GM21723 (cell line): ENCODE data around the gene ACSS2.
"Not testable (repeated sequence)": the region's sequence is repeated elsewhere in the genome, so short reads cannot be mapped to it uniquely, and the experiment has no call there.

Experiments used
- ATAC-seq: cut with Tn5 transposase; IDR thresholded peaks from one replicate; pipeline ENCODE4 v1.9.1; 2021; ENCODE audit warnings: mild to moderate bottlenecking, moderate library complexity; ENCODE audit not compliant: unreplicated experiment

Gene ACSS2

GRCh38 chr20:34873583-34874093 lies 2.8 kb upstream of the ACSS2 start:
- no peak for ATAC-seq

- no peak for ATAC-seq
These were observed 2.2 kb upstream of the ACSS2 start for GRCh38 chr20:34874094-34874654.

- ATAC-seq = peak; percentile 62
These were observed 588 bp upstream of the ACSS2 start for GRCh38 chr20:34875642-34876405.

- ATAC-seq = no peak
These were observed 3.9 kb downstream of the ACSS2 start for GRCh38 chr20:34880215-34880850.

GRCh38 chr20:34880971-34881370 lies 4.6 kb downstream of the ACSS2 start:
- not testable (repeated sequence) for ATAC-seq

- ATAC-seq = no peak
These were observed 5.3 kb downstream of the ACSS2 start for GRCh38 chr20:34881689-34882088.

- no peak for ATAC-seq
These were observed 6.8 kb downstream of the ACSS2 start for GRCh38 chr20:34883087-34883688.

GRCh38 chr20:34883809-34884208 lies 7.4 kb downstream of the ACSS2 start:
- ATAC-seq = no peak

- no peak for ATAC-seq
These were observed 7.8 kb downstream of the ACSS2 start for GRCh38 chr20:34884260-34884659.

GRCh38 chr20:34886122-34886521 lies 9.7 kb downstream of the ACSS2 start:
- no peak for ATAC-seq

- ATAC-seq = no peak
These were observed 10.6 kb downstream of the ACSS2 start for GRCh38 chr20:34887023-34887422.

GRCh38 chr20:34888468-34888867 lies 12.1 kb downstream of the ACSS2 start:
- no peak for ATAC-seq

GRCh38 chr20:34891166-34892062 lies 15.0 kb downstream of the ACSS2 start:
- no peak for ATAC-seq

GRCh38 chr20:34892671-34893070 lies 16.3 kb downstream of the ACSS2 start:
- ATAC-seq = no peak

- ATAC-seq = no peak
These were observed 18.3 kb downstream of the ACSS2 start for GRCh38 chr20:34894723-34895122.

GRCh38 chr20:34895465-34895864 lies 19.1 kb downstream of the ACSS2 start:
- ATAC-seq = no peak

- ATAC-seq = no peak
These were observed 19.7 kb downstream of the ACSS2 start for GRCh38 chr20:34896086-34896621.

- not testable (repeated sequence) for ATAC-seq
These were observed 21.7 kb downstream of the ACSS2 start for GRCh38 chr20:34898129-34898528.

GRCh38 chr20:34898731-34899130 lies 22.3 kb downstream of the ACSS2 start:
- ATAC-seq = not testable (repeated sequence)

- no peak for ATAC-seq
These were observed 27.8 kb downstream of the ACSS2 start for GRCh38 chr20:34904202-34904621.
